PFSK-1 (cell line): Measurements from ENCODE around the gene C1RL.

ENCODE experiments used
- FOXP2 ChIP-seq: optimal IDR thresholded peaks from 2 replicates; pipeline ENCODE3; 2011; ENCODE audit warnings: borderline replicate concordance, control low read depth, inconsistent platforms; ENCODE audit not compliant: insufficient read depth; ENCODE audit errors: extremely low read length, extremely low read depth
- POLR2AphosphoS5 ChIP-seq: IDR thresholded peaks from 2 replicates; pipeline ENCODE4 v1.6.1; 2012; ENCODE audit warnings: low read depth, mild to moderate bottlenecking, control low read depth, low read length, moderate library complexity
- SIN3A ChIP-seq: IDR thresholded peaks from 2 replicates; pipeline ENCODE4 v1.6.1; 2012; ENCODE audit warnings: mild to moderate bottlenecking, low read length, moderate library complexity, borderline replicate concordance; ENCODE audit not compliant: insufficient read depth
- TAF1 ChIP-seq: IDR thresholded peaks from 2 replicates; pipeline ENCODE4 v1.6.1; 2012; ENCODE audit warnings: low read length, control low read depth, borderline replicate concordance; ENCODE audit not compliant: insufficient read depth
- TF ChIP-seq, protein P1 (sequence below), 2 experiments: IDR thresholded peaks; 2 replicates each; pipeline versions ENCODE4 v1.6.1 to v1.8.0; 2011 to 2012; ENCODE audit warnings: low read depth in 2 of 2, low read length in 2 of 2, control low read depth in 1 of 2, inconsistent platforms in 1 of 2, mild to moderate bottlenecking in 1 of 2, moderate library complexity in 1 of 2; ENCODE audit not compliant: insufficient read depth in 1 of 2

Gene C1RL

DNA sequence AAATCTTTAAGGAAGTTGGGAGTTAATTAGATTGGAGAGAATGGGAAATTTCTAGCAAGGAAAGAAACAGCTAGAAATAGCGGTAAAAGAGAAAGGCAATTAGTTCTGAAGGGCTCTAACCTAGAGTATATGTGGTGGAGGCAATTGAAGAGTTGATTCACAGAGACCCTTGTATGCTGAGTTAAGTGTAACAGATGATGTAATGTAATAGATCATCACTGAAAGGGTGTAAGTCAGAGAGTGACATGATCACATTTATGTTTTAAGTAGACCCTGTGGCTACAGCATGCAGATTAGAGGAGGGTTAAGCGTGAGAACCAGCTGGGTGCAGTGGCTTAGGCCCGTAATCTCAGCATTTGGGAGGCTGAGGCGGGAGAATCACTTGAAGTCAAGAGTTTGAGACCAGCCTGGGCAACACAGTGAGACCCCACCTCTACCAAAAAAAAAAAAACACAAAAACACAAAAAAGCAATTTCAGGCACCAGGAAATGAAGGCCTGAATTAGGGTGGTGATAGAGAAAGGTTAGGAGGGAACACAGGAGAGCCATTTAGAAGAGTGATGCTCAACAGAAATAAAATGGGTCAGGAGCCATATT is 16.7 kb upstream of the C1RL start:
- no peak for TF ChIP-seq FOXP2
- no peak for TF ChIP-seq SIN3A
- TF ChIP-seq, protein P1, sequence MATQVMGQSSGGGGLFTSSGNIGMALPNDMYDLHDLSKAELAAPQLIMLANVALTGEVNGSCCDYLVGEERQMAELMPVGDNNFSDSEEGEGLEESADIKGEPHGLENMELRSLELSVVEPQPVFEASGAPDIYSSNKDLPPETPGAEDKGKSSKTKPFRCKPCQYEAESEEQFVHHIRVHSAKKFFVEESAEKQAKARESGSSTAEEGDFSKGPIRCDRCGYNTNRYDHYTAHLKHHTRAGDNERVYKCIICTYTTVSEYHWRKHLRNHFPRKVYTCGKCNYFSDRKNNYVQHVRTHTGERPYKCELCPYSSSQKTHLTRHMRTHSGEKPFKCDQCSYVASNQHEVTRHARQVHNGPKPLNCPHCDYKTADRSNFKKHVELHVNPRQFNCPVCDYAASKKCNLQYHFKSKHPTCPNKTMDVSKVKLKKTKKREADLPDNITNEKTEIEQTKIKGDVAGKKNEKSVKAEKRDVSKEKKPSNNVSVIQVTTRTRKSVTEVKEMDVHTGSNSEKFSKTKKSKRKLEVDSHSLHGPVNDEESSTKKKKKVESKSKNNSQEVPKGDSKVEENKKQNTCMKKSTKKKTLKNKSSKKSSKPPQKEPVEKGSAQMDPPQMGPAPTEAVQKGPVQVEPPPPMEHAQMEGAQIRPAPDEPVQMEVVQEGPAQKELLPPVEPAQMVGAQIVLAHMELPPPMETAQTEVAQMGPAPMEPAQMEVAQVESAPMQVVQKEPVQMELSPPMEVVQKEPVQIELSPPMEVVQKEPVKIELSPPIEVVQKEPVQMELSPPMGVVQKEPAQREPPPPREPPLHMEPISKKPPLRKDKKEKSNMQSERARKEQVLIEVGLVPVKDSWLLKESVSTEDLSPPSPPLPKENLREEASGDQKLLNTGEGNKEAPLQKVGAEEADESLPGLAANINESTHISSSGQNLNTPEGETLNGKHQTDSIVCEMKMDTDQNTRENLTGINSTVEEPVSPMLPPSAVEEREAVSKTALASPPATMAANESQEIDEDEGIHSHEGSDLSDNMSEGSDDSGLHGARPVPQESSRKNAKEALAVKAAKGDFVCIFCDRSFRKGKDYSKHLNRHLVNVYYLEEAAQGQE (IDR thresholded peaks at IDR 0.05; ENCODE audit: insufficient read depth in 1 of 2, low read depth in 2 of 2, low read length in 2 of 2): no peak
- TF ChIP-seq POLR2AphosphoS5: no peak
- TF ChIP-seq TAF1: no peak

DNA sequence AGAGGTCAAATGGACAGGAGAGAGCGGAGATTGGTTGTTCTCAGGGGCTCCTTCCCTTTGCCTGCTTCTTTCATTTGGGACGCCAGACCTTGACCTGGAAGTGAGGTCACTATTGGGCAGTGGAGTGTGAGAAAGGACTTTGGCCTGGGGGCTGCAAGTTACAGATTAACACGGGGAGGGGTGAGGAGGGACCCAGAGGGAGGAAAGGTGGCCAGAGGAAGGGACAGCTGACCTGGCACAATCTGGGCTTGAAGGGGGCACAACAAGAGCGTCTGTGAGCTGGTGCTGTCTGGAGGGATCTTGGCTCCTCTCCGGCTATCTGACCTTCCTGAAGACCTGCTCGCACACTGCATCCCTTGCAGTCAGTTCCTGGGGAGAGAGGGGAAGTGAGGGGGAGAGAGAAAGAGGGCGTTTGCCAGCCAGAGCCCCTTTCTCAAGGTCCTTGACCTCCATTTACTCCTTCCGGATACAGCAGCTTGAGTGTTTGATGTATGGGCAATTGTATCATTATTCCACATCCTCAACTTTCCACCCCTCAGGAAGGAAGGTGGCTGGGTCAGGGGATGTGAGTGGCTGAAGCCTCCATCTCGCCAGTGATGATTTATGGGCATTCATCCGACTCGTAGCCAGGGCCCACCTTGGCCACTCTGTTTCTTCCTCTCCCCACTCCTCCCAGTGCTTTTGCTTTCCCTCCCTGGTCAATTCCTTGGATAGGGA is 14.9 kb upstream of the C1RL start:
- TF ChIP-seq FOXP2 (no peak), SIN3A (no peak), POLR2AphosphoS5 (no peak), TAF1 (no peak)
- TF ChIP-seq, protein P1 (IDR thresholded peaks at IDR 0.05; ENCODE audit: insufficient read depth in 1 of 2, low read depth in 2 of 2, low read length in 2 of 2): no peak

DNA sequence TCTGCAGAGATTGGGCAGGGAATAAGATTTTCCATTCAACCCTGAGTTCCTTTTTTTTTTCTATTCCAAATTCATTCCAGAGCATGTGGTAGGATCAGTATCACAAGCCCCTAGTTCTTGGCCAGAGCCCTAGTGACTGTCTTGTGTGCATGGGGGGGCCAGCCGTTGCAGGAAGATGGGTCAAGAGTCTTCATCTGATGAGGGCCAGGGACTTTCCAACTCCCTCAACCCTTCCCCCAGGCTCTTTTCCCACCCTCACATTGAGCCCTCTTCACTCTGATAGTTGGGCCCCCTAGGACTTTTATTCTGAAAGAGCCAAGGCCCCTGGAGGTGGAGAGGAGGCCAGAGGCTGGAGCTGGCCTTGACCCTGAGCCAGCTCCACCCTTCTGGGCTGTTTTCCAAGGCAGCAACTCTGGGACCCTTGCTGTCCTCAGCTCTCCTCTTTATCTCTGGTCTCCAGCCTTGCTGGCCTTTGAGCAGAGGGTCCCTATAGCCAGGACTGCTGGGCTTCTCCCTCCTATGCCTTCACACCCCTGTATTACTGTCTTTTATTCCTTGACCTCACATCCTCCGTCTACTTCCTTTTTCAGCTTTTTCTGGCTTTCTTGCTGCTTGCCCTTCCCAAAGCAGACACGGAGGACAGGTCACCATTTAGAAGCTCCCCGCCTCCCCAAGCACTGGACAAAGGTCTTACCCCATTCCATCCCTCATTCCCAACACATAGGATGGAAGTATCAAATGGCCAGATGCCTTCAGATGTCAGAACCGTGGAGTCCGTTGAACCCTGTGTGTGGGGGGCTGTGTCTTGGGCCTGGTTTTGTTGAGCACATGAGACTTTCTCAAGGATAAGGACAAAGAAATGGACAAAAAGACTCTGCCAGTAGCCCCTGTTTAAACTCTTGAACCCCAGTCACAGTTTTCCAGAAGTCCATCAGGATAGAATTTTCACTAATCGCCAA is 14.1 kb upstream of the C1RL start:
- TF ChIP-seq SIN3A: no peak
- TF ChIP-seq TAF1: no peak
- no peak for TF ChIP-seq POLR2AphosphoS5
- no peak for TF ChIP-seq FOXP2
- TF ChIP-seq, protein P1 (IDR thresholded peaks at IDR 0.05; ENCODE audit: insufficient read depth in 1 of 2, low read depth in 2 of 2, low read length in 2 of 2): no peak

DNA sequence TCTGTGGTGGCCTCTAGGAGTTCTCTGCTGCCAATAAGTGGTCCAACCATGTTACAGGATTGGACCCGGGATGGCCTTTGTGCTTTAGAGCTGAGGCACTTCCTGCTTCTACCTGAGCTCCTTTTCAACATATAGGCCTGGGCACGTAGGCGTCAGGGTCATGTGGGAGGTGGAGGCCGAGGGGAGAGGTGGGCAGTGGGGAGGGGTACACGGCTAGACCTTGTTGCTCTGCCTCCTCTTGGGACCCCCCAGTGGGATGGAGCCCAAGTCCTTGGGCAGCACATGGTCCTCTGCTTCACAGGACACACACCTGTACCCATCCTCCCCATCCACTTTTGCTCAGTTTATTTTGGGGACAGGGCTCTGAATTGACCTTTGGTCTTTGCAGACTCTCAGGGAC is 12.3 kb upstream of the C1RL start:
- TF ChIP-seq POLR2AphosphoS5 (no peak), TAF1 (no peak), SIN3A (no peak), FOXP2 (no peak)

DNA sequence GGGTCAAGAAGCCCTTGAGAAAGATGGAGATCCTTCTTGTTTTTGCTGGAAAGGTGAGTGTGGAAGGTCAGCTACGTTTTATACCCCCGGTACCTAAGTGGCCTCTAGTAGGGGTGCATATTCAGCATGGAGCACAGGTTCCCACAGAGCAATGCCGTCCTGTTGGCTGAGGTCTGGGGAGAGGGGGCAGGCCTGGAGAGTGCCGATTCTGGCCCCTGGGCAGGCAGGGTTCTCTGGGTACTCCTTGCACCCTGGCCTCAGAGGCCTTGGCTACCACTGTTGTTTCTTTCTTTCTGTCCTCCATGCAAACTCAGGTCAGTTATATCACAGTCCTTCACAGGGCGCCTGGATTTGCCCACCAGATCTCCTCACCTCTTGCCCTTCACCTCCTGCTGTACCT is 11.2 kb upstream of the C1RL start:
- TF ChIP-seq, protein P1 (IDR thresholded peaks at IDR 0.05; ENCODE audit: insufficient read depth in 1 of 2, low read depth in 2 of 2, low read length in 2 of 2): no peak
- TF ChIP-seq FOXP2 (no peak), SIN3A (no peak), TAF1 (no peak), POLR2AphosphoS5 (no peak)
